Activated gamma-delta T cell treated with Interleukin-2 at 50 U/mL for 16 hours (primary cell): ENCODE results near the gene ANKRD24.
"Not testable (repeated sequence)": the region's sequence is repeated elsewhere in the genome, so short reads cannot be mapped to it uniquely, and the experiment has no call there.

ENCODE experiments used
- DNase-seq: peaks from one replicate; pipeline ENCODE4 v3.0.0-alpha.2; 2020

Gene ANKRD24

GRCh38 chr19:4182084-4182810 is at the start of gene ANKRD24, which contains the start of gene SIRT6:
Gene ANKRD24 (plus strand): TSS chr19:4182689. CDS start chr19:4186426, 3,737 bp downstream.
Gene SIRT6 (minus strand): TSS chr19:4182563. CDS start chr19:4182539, 24 bp downstream.
- peak; percentile 96 for DNase-seq

GRCh38 chr19:4134351-4134750 is 48.1 kb upstream of the ANKRD24 start:
- DNase-seq, result no peak

DNA sequence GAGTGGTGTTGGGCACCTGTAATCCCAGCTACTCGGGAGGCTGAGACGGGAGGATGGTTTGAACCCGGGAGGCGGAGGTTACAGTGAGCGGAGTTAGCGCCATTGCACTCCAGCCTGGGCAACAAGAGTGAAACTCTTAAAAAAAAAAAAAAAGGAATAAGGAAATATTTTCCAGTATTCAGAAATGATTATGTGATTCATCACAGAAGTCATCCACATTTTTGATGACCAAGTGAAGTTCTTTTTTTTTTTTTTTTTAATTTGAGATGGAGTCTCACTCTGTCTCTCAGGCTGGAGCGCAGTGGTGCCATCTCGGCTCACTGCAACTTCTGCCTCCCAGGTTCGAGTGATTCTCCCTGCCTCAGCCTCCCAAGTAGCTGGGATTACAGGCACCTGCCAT is 47.1 kb upstream of the ANKRD24 start:
- not testable (repeated sequence) for DNase-seq

GRCh38 chr19:4136680-4137088 is 45.8 kb upstream of the ANKRD24 start:
- DNase-seq, result no peak

GRCh38 chr19:4138445-4138844 is 44.0 kb upstream of the ANKRD24 start:
- DNase-seq, result no peak

GRCh38 chr19:4139614-4140236 is 42.8 kb upstream of the ANKRD24 start:
- DNase-seq, result peak; percentile 89

- DNase-seq, result no peak
These were observed 42.2 kb upstream of the ANKRD24 start for GRCh38 chr19:4140237-4140711.

GRCh38 chr19:4142916-4143315 is 39.6 kb upstream of the ANKRD24 start:
- DNase-seq, result not testable (repeated sequence)

- DNase-seq, result no peak
These were observed 37.7 kb upstream of the ANKRD24 start for GRCh38 chr19:4144666-4145249.

GRCh38 chr19:4149518-4150288 is 32.8 kb upstream of the ANKRD24 start:
- DNase-seq, result no peak

- no peak for DNase-seq
These were observed 30.9 kb upstream of the ANKRD24 start for GRCh38 chr19:4151623-4152022.

DNA sequence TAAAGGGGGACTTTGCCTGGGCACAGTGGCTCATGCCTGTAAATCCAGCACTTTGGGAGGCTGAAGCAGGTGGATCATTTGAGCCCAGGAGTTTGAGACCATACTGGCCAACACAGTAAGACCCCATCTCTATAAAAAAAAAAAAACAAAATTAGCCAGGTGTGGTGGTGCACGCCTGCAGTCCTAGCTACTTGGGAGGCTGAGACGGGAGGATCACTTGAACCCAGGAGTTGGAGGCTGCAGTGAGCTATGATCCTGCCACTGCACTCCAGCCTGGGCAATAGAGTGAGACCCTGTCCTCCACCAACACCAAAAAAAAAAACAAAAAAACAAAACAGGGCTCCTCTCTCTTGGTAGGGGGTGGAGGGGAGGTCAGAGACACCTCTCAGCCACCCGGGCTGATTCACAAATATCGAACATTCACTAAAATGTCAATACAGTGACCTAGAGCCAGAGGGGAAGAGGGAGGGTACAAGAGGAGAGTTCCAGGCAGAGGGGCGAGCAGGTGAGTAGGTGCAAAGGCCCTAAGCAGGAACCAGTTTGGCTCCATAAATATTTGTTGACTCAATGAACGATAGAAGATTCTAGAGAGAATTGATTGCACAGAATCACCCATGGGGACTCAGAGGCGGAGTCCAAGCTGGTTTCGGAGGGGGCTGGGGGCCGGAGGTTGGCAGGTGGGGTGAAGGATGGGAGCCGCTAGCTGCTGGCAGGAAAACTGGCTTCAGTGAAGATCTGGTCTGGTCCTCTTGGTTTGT is 30.1 kb upstream of the ANKRD24 start:
- no peak for DNase-seq

- no peak for DNase-seq
These were observed 27.7 kb upstream of the ANKRD24 start for GRCh38 chr19:4154571-4155312.

GRCh38 chr19:4157164-4157563 is 25.3 kb upstream of the ANKRD24 start:
- no peak for DNase-seq

DNA sequence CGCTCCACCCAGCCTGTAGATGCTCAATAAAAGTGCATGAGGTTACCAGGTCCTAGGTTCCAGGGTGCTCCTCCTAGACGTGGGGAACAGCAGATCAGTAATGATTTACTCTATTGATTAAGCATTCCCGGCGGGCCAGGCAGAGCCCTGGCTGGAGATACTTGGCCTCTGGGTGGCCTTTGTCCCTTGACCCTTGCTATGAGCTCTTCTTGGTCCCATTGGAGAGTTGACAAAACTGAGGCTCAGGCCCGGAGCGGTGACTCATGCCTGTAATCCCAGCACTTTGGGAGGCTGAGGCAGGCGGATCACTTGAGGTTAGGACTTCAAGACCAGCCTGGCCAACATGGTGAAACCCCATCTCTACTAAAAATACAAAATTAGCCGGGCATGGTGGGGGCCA is 24.5 kb upstream of the ANKRD24 start:
- not testable (repeated sequence) for DNase-seq

- no peak for DNase-seq
These were observed 20.9 kb upstream of the ANKRD24 start for GRCh38 chr19:4161415-4162077.

DNA sequence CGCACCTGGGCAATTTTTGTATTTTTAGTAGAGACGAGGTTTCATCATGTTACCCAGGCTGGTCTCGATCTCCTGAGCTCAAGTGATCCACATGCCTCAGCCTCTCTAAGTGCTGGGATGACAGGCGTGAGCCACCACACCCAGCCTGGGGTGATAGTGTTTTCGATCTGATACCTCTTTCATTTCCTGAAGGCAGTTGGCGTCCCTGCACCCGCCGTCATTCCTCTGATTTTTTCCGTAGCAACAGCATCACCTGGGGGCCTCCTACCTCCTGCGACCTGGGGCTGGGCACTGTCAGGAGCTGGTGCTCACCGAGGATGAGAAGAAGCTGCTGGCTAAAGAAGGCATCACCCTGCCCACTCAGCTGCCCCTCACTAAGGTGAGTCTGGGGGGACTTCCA is 18.2 kb upstream of the ANKRD24 start:
- no peak for DNase-seq

DNA sequence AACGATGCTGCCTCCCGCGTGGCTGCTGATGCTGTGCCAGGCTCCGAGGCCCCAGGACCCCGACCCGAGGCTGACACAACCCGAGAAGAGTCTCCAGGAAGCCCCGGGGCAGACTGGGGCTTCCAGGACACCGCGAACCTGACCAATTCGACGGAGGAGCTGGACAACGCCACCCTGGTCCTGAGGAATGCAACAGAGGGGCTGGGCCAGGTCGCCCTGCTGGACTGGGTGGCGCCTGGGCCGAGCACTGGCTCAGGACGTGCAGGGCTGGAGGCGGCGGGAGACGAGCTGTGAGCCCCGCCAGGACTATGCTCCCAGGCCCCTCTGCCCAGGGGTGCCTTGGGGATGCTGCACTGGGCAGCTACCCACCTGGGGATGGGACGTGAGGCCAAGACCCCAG is 10.8 kb upstream of the ANKRD24 start:
- no peak for DNase-seq

GRCh38 chr19:4172861-4173473 is 9.5 kb upstream of the ANKRD24 start:
- peak; percentile 63 for DNase-seq

DNA sequence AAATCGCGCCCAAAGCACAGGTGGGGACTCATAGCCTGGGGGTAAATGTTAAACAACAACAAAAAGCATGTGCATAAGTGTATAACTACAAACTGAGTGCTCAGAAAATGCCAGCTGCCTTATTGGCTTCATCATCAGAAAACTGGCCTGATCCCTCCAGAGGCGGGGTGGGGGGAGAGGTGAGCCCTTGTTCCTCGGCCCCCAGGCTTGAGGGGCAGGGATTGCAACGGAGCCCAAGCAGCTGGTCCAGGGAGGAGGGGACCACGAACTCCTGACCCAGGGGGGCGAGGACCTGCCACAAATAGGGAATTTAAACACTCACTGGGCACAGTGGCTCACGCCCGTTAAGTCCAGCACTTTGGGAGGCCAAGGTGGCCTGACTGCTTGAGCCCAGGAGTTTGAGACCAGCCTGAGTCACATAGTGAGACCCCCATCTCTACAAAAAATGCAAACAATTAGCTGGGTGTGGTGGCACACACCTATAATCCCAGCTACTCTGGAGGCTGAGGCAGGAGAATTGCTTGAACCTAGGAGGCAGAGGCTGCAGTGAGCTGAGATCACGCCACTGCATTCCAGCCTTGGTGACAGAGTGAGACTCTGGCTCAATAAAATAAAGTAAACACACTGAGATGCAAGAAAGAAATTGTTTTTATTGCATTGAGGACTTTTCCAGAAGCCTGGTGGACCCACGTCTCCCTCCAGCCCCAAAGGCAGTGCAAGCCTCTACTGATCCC is 8.8 kb upstream of the ANKRD24 start:
- DNase-seq, result no peak
